Activated CD4-positive, alpha-beta T cell treated with anti-CD3 and anti-CD28 coated beads, Interleukin-2, amount 50 U/mL, for 16 hours (primary cell): Measurements from ENCODE around the gene ZG16.
"Not testable (repeated sequence)": the region's sequence is repeated elsewhere in the genome, so short reads cannot be mapped to it uniquely, and the experiment has no call there.

Source experiments
- DNase-seq: peaks from one replicate; pipeline ENCODE4 v3.0.0-alpha.2; 2020

ZG16 gene

DNA sequence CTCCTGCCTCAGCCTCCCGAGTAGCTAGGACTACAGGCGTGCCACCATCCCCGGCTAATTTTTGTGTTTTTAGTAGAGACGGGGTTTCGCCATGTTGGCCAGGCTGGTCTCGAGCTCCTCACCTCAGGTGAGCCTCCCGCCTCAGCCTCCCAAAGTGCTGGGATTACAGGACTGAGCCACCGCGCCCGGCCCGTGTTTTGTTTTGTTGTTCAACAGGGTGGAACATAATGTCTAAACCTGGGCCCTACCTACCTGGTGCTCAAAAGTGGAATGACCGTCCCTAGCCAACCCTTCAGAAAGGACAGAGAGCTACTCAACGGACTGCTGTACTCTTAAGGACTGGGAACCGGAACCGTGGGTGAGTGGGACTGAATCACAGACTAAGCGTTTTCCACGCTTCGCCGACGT is 11.7 kb downstream of the ZG16 start:
- DNase-seq: no peak

- peak; percentile 100 for DNase-seq
Observed at GRCh38 chr16:29790183-29790948, 12.3 kb downstream of the ZG16 start, which contains the start of gene KIF22. Gene KIF22 (plus strand): TSS chr16:29790751. CDS start chr16:29790760, 9 bp downstream.

DNA sequence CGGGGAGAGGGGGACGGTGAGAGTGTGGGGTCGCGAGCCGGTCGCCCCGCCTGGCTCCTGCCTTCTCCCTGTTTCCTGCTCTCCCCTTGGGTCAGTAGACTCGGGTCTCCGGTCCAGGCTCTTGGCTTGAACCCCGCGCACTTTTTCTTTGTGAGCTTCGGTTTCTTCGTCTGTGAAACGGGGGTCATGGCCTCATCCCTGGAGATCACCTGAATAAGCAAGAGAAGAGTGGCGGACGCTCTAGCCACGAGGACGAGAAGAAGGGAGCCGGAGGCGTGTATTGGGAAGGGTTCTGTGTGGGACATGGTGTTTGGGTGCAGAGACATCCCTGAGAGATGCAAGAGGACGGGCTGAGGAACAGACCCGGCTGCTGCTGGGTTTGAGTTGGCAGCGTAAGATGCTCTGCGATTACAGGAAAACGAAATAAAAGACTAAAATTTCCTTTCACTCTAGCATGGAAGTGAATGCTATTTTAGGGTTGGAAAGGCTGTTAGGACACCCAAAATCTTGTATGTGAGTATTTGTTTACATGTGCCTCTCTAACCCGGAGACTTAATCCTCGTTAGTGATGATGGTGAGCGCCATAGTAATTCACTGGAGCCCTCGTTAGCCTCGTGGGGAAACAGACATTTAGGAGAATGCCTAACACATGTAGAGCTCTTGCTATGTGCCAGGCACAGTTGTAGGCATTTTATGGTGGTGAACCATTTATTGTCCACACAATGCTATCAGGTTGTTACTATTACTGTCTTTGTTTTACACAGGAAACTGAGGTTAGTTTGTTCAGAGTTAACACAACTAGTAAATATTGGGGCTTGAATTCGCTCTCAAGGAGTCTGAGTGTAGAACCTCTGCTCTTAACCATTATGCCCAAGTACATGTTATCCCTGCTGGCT is 13.1 kb downstream of the ZG16 start:
- no peak for DNase-seq

DNA sequence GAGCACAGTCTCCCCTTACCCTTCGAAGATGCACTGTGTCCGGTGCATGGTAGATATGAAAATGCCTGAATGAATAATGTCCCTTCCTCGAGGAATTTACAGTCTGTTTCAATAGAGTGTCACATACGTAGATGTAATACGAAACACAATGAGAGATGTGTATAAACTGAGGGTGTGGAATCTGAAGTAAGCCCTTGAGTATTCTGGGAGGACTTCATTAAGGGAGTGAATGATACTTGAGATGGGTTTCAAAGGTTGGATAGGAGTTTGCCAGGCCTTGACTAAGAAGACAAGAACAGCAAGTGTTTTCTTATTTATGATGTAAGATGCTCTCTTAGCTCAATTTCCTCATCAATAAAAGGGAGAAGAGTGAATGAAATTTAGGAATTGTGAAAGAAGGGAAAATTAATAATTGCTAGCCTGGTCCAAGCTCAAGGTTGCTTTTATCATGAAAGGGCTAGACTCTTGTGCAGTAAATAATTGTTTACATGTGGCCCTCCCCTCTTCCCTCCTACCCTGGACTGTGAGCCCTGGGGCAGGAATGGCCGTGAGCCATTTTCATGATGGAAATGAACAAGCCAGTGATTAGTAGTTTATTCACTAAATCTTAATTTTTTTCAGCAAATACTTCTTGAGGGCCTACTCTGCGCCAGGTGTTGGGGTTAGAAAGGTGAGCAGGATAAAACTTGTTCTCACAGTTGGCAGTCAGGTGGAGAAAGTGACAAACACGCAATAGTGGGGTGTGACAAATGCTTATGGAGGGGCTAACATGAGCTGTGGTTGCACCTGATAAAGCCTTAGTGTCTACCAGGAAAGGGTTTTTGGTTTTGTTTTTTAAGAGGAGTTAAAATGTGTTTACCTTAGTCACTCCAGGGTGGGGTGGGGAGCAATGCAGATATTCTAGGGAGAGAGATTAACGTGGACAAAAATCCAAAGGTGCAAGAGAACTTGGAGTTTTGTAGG is 14.1 kb downstream of the ZG16 start:
- no peak for DNase-seq

DNA sequence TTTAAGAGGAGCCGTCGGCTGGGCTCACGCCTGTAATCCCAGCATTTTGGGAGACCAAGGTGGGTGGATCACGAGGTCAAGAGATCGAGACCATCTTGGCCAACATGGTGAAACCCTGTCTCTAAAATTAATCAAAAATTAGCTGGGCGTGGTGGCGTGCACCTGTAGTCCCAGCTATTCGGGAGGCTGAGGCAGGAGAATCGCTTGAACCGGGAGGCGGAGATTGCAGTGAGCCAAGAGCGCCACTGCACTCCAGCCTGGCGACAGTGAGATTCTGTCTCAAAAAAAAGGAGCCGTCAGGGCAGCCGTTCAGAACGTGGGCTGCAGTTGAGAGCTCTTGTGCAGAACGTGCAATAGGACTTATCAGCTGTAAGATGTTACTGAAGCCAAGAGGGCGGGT is 15.1 kb downstream of the ZG16 start:
- DNase-seq: not testable (repeated sequence)

DNA sequence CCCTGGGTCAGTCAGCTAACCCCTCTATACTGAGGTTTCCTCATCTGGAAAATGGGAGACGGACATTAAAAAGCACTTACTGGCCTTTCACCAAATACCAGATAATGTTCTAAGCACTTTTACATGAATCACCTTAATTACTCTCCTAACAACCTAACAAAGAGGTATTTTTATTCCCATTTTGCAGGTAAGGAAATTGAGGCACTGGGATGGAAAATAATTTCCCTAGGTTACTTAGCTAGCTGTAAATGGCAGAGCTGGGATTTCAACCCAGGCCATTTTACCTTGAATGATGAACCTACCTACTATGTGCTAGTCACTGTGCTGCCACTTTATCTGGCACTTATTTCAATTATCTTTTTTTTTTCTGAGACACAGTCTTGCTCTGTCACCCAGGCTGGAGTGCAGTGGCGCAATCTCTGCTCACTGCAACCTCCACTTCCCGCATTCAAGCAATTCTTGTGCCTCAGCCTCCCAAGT is 16.2 kb downstream of the ZG16 start:
- DNase-seq: no peak

- DNase-seq: no peak
Observed at GRCh38 chr16:29802416-29802935, 24.4 kb downstream of the ZG16 start.

- no peak for DNase-seq
Observed at GRCh38 chr16:29804020-29804419, 26.0 kb downstream of the ZG16 start.

DNA sequence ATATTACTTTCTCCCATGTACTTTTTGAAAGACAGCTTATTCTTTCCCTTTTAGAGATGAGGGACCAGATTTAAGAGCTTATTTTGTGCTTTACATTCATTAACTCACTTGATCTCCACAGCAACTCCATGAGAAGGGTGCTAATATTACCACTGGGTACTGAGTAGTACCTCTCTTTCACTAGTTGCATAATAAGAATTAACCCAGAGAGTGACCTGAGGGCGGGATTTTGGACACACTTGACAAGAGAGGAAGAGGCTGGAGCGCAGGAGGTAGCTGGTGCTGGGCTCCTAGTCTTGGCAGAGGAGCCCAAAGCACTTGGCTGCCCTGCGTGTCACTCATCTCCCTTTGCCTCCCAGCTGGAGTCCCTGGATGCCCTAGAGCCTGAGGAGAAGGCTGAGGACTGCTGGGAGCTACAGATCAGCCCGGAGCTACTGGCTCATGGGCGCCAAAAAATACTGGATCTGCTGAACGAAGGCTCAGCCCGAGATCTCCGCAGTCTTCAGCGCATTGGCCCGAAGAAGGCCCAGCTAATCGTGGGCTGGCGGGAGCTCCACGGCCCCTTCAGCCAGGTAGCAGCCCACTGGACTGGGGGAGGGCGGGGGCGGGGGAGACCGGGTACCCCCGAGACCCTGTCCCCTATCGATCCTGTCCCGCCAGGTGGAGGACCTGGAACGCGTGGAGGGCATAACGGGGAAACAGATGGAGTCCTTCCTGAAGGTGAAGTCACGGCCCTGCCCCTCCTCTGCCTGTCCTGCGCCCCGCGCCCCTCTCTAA is 26.6 kb downstream of the ZG16 start:
- DNase-seq: no peak

- DNase-seq: peak; percentile 98
Observed at GRCh38 chr16:29805232-29806098, 27.4 kb downstream of the ZG16 start.

- DNase-seq: no peak
Observed at GRCh38 chr16:29806099-29806579, 28.1 kb downstream of the ZG16 start, which contains the start of gene MAZ. Gene MAZ (plus strand): TSS chr16:29806529. CDS start chr16:29806702, 173 bp downstream.

DNA sequence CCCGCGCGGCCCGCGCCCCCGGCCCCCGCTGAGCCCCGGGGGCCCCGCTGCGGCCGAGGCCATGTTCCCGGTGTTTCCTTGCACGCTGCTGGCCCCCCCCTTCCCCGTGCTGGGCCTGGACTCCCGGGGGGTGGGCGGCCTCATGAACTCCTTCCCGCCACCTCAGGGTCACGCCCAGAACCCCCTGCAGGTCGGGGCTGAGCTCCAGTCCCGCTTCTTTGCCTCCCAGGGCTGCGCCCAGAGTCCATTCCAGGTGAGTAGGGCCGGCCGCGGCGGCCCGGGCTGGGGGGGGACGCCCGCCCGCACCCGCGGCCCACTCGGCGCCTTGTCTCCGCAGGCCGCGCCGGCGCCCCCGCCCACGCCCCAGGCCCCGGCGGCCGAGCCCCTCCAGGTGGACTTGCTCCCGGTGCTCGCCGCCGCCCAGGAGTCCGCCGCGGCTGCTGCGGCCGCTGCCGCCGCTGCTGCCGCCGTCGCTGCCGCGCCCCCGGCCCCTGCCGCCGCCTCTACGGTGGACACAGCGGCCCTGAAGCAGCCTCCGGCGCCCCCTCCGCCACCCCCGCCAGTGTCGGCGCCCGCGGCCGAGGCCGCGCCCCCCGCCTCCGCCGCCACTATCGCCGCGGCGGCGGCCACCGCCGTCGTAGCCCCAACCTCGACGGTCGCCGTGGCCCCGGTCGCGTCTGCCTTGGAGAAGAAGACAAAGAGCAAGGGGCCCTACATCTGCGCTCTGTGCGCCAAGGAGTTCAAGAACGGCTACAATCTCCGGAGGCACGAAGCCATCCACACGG is 28.8 kb downstream of the ZG16 start:
- peak; percentile 71 for DNase-seq

GRCh38 chr16:29807426-29808218 is 29.6 kb downstream of the ZG16 start:
- peak; percentile 94 for DNase-seq

DNA sequence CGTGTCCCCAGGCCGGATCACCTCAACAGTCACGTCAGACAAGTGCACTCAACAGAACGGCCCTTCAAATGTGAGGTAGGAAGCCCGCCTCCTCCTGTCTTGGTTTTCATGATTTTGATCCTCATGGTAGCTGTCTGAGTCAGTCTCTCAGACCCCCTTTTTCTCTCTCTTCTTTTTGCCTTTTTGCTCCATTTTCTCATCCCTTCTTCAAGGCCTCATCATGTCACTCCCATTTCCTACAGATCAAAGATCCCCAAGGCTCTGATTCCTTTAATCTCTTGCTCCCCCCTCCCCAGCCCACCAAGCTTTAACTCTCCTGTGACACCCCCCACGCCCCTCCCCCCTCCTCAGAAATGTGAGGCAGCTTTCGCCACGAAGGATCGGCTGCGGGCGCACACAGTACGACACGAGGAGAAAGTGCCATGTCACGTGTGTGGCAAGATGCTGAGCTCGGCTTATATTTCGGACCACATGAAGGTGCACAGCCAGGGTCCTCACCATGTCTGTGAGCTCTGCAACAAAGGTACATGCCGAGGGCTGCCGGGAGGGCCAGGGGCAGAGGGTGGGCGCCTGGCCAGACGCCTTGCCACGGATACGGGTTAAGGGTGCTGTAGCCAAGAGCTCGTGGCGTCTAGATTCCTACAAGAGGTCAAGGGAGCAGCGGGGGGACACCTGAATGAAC is 30.3 kb downstream of the ZG16 start:
- DNase-seq: no peak

GRCh38 chr16:29809031-29809747 is 31.1 kb downstream of the ZG16 start:
- DNase-seq: no peak

DNA sequence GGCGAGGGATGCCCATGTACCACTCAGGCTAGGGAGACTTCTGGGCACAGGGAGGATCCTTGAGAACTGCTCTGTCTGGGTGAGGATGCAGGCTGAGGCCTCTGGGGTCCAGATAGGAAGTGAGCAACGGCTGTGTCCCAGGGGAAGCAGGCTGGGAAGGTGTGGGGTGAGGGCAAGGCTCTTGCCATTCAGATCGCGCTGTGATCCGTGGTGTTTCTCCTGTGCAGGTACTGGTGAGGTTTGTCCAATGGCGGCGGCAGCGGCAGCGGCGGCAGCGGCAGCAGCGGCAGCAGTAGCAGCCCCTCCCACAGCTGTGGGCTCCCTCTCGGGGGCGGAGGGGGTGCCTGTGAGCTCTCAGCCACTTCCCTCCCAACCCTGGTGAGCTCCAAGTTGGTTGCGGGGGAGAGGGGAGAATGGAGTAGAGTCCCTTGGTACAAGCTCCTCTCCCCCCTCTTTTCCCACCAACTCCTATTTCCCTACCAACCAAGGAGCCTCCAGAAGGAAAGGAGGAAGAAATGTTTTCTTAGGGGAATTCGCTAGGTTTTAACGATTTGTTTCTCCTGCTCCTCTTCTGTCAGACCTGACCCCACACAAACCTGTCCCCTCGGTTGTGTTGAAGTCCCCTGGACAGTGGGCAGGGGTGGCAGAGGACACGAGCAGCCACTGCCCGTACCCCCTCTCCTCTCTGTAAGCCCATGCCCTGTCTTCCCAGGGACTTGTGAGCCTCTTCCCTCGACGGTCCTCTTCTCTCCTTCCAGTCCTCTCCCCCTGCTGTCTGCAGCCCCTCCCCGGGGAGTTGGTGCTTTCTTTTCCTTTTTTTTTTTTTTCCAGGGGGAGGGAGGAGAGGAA is 32.0 kb downstream of the ZG16 start:
- DNase-seq: no peak
